ENCODE data around the gene UFSP1.
A peak's percentile ranks its signal among the peaks of the same experiment; 100 is the strongest.
"Not testable (repeated sequence)": the region's sequence is repeated elsewhere in the genome, so short reads cannot be mapped to it uniquely, and the experiment has no call there.

Gene UFSP1

GRCh38 chr7:100888988-100889750 is at the start of gene UFSP1:
TSS of gene UFSP1 (minus strand) at chr7:100889715. CDS start at chr7:100889271, 444 bp downstream.
- DNase-seq (ENCODE audit: low read depth in 2 of 2): no peak

- not testable (repeated sequence) for DNase-seq (ENCODE audit: low read depth in 2 of 2)
Measured at GRCh38 chr7:100936167-100936566, 46.7 kb upstream of the UFSP1 start.

DNA sequence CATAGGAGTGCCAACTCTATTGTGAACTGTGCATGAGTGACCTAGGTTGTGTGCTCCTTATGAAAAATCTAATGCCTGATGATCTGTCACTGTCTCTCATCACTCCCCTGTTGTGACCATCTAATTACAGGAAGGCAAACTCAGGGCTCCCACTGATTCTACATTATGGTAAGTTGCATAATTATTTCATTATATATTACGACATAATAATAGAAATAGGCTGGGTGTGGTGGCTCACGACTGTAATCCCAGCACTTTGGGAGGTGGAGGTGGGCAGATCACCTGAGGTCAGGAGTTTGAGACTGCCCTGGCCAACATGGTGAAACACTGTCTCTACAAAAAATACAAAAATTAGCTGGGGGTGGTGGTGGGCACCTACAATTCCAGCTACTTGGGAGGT is 45.9 kb upstream of the UFSP1 start:
- not testable (repeated sequence) for DNase-seq (ENCODE audit: low read depth in 2 of 2)

GRCh38 chr7:100933734-100934133 is 44.2 kb upstream of the UFSP1 start:
- DNase-seq (ENCODE audit: low read depth in 2 of 2): no peak

DNA sequence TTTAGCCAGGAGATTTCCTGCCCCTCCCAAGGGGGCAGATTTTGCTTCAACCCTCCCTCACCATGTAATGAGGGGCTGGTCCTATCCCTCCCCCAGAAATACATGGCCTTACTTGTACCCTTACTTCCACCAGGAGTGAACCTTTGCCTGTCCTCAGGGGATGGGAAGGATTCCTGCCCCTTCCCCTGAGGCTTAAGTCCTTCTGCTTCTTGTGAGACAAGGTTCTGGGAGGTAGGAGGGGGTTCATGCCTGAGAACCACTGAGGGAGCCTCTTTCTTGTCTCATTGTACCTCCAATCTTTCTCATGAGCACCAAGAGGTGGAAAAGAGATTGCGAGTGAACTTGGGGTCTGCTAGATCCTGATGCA is 40.3 kb upstream of the UFSP1 start:
- no peak for DNase-seq (ENCODE audit: low read depth in 2 of 2)

- DNase-seq (ENCODE audit: low read depth in 2 of 2): not testable (repeated sequence)
Measured at GRCh38 chr7:100923616-100924015, 34.1 kb upstream of the UFSP1 start.

DNA sequence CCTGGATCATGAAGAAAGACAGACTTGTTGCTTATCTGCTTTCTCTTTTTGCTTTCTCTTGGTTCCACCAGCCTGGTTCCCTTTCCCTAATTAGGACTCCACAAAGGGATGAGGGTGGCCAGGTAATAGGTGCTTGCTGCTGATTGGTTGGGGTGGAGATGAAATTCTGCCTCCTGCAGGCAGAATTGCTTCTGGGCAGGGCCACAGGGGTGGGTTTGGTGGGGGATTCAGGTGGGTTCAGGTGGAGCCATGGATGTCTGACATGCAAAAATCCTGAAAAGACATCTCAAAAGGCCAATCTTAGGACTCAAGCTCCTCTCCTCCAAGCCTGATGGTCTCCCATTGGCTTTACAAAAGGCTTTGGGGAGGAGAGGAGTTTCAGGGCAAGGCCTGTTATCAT is 31.5 kb upstream of the UFSP1 start:
- DNase-seq (ENCODE audit: low read depth in 2 of 2): no peak

DNA sequence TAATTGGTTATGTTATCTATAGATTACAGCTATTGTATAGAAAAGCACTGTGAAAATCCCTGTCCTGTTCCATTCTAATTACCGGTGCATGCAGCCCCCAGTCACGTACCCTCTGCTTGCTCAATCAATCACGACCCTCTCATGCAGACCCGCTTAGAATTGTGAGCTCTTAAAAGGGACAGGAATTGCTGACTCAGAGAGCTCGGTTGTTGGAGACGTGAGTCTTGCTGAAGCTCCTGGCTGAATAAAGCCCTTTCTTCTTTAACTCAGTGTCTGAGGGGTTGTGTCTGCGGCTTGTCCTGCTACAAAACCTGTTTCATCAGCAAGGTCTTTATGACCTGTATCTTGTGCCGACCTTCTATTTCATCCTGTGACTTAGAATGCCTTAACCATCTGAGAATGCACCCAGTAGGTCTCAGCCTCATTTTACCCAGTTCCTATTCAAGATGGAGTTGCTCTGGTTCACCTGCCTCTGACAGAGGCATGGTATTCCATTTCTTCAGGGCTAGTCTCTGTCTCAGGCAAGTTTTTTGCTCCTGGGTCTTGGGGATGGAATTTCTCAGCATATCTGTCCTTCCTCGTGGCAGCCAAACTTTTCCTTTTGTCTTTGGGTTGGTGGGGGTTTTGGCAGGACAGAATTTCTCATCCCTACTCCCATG is 30.4 kb upstream of the UFSP1 start:
- not testable (repeated sequence) for DNase-seq (ENCODE audit: low read depth in 2 of 2)

GRCh38 chr7:100919335-100919734 is 29.8 kb upstream of the UFSP1 start:
- DNase-seq (ENCODE audit: low read depth in 2 of 2): not testable (repeated sequence)

DNA sequence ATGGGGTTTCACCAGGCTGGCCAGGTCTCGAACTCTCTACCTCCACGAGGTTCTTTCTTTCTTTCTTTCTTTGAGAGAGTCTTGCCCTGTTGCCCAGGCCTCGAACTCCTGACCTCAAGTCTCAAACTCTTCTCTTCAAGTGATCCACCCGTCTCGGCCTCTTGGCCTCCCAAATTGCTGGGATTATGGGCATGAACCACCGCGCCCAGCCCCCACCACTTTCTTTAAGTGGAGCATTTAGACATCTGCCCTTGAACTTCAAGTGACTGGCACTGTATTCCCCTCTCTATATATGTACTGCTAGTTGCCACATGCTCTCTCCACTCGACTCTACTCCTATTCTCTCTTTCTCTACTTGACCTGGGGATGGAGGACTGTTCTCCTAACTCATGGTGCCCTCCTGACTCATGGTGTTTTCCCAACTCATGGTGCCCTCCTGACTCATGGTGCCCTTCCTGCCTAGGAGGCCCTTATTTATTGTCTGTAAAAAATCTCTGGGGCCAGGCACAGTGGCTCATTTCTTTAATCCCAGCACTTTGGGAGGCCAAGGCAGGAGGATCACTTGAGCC is 25.4 kb upstream of the UFSP1 start:
- DNase-seq (ENCODE audit: low read depth in 2 of 2): no peak

DNA sequence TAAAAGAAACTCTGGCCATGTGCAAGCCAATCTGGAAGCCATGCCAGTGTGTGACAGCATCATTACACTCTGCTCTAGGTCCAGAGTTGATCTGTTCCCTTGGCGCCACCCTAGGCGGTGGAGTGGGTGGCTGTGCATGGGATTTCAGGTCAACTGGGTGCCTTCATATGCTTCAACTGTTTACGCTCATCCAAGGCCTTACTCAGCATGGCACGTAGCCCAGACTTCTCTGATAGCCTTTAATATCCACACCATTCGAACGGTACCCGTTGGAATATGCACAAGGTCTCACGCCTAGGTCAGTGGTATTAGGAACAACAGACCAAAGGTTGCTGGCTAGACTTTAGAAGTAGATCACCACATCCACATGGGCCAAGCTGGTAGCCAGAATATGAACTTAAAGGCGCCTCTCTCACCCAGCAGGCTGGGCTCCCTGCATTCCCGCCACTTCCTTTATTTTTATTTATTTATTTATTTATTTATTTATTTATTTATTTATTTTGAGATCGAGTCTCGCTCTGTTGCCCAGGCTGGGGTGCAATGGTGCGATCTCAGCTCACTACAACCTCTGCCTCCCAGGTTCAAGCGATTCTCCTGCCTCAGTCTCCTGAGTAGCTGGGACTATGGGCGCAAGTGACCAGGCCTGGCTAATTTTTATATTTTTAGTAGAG is 24.8 kb upstream of the UFSP1 start:
- DNase-seq (ENCODE audit: low read depth in 2 of 2): no peak

GRCh38 chr7:100911484-100911883 is 22.0 kb upstream of the UFSP1 start:
- no peak for DNase-seq (ENCODE audit: low read depth in 2 of 2)

GRCh38 chr7:100910443-100910842 is 20.9 kb upstream of the UFSP1 start:
- not testable (repeated sequence) for DNase-seq (ENCODE audit: low read depth in 2 of 2)

DNA sequence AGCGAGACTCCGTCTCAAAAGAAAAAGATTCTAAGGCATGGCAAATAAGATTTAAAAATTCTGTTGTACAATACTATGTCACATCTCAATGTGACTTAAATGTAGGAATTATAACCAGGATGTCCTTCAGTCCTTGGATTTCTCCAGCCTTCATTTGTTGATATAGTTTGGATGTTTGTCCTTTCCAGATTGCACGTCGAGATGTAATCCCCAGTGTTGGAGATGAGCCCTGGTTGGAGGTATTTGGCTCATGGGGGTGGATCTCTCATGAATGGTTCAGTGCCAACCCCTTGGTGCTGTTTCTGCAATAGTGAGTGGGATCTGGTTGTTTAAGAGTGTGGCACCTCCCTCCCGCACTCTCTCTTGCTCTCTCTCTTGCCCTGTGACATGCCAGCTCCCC is 19.0 kb upstream of the UFSP1 start:
- no peak for DNase-seq (ENCODE audit: low read depth in 2 of 2)

DNA sequence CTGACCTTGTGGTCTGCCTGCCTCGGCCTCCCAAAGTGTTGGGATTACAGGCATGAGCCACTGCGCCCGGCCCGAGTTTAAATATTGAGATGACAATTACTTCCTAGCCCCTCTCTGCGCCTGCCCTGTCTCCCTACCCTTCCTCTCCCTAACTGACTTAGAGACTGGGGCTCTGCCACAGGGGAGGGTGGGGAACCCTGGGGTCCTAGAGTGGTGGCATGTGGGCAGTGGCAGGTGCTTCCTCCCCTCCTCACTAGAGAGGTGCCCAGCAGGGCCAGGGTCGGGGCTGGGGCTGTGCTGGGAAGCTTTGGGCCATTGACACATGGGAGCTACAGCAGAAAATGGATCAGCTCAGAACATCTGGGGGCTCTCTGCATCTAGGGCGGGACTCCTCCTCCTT is 13.1 kb upstream of the UFSP1 start:
- no peak for DNase-seq (ENCODE audit: low read depth in 2 of 2)

GRCh38 chr7:100901921-100902332 is 12.4 kb upstream of the UFSP1 start:
- DNase-seq (ENCODE audit: low read depth in 2 of 2): no peak

DNA sequence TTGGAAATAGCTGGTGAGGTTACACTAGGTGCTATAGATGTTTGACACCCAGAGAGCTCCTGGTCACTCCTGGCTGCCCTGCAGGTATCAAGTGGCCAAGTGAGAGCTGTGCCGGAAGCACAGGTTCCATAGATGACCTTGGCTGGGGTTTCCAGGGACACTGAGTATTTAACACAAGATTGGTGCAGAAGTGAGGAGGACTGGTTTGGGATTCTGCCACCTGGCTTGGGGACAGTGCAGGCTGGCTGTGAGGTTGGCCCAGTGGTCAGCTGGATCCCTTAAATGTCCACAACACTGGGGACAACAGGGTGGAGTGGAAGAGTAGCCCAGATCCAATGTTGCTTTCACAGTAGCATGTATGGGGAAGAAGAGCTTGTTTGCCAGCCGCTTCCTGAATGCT is 11.5 kb upstream of the UFSP1 start:
- DNase-seq (ENCODE audit: low read depth in 2 of 2): no peak

DNA sequence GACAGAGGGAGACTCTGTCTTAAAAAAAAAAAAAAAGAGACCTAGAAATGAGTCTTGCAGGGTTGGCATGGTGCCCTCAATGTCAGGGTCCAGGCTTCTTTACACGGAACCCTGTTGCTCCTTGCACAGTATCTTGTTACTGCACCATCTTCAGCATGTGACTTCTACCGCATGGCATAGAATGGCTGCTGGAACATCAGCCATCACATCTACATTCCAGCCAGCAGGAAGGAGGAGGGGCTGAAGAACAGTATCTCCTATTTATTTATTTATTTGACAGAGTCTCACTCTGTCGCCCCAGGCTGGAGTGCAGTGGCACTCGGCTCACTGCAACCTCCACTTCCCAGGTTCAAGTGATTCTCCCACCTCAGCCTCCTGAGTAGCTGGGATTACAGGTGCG is 9.9 kb upstream of the UFSP1 start:
- no peak for DNase-seq (ENCODE audit: low read depth in 2 of 2)

- DNase-seq (ENCODE audit: low read depth in 2 of 2): no peak
Measured at GRCh38 chr7:100897772-100898454, 8.4 kb upstream of the UFSP1 start.

- peak in 1 of 2 donors; percentile 49 for DNase-seq (ENCODE audit: low read depth in 2 of 2)
Measured at GRCh38 chr7:100896732-100897608, 7.5 kb upstream of the UFSP1 start.
